K562 (cell line): ENCODE data around the gene TPBG. TPM values are rescaled to one million over a fixed set of nuclear protein-coding genes. Genes with fewer than 3 reads are reported as not detected.

Experiments used
- ATAC-seq: fragments of 200-7000 bp; cut with Tn5 transposase; 3 replicates; pipeline ENCODE4 v1.9.1; 2020; ENCODE audit warnings: moderate library complexity
- BruUV-seq: library from RNA; stranded (reverse); fragments of 400-500 nt; replicated peaks from 2 replicates; lab custom pipeline; 2021; lab: Mats Ljungman, UMichigan
- CTCF ChIA-PET: fragments of 300-600 bp; formaldehyde crosslinking; extraction: SDS; loops from one replicate; lab custom pipeline; 2021; ENCODE audit warnings: low intra/inter-chr PET ratio; lab: Yijun Ruan, JAX
- POLR2A ChIA-PET: fragments of 300-600, 350-650 bp; sonication (Branson Sonifier 250); formaldehyde crosslinking; extraction: SDS; loops from one replicate; lab custom pipeline; 2021; ENCODE audit warnings: antibody characterized with exemption, inconsistent platforms; lab: Yijun Ruan, JAX
- DNase-seq, 4 experiments: peaks; one replicate each; pipeline versions ENCODE4 v3.0.0 to v3.0.0-alpha.2; 2011 to 2018; ENCODE audit warnings: low spot score in 3 of 4, mixed read lengths in 3 of 4; ENCODE audit errors: extremely low read depth in 1 of 4
- FAIRE-seq: peaks from 2 replicates; lab custom pipeline; 2011; peaks lifted over from hg19 to GRCh38; lab: Jason Lieb, UNC
- H2AFZ ChIP-seq: 2 replicates; pipeline ENCODE4 v1.6.0; 2011; ENCODE audit warnings: low read depth, low read length, control low read depth, inconsistent platforms
- H3K27ac ChIP-seq: fragments of 200-600 bp; 3 replicates; pipeline ENCODE4 v1.8.0; 2011; ENCODE audit warnings: low read depth, mild to moderate bottlenecking, control low read depth, inconsistent platforms, low read length, moderate library complexity, mixed read lengths; ENCODE audit errors: extremely low read depth
- H3K27me3 ChIP-seq, 2 experiments: fragments of 300-600 bp in 1 of 2; 2 replicates in 1 of 2; 3 replicates in 1 of 2; pipeline versions ENCODE4 v1.6.0 to v1.8.0; 2011; ENCODE audit warnings: inconsistent platforms in 2 of 2, low read length in 2 of 2, mild to moderate bottlenecking in 1 of 2, mixed read lengths in 1 of 2, moderate library complexity in 1 of 2; ENCODE audit not compliant: control insufficient read depth in 2 of 2, insufficient read depth in 2 of 2
- H3K36me3 ChIP-seq: fragments of 300-600 bp; 3 replicates; pipeline ENCODE4 v1.8.0; 2011; ENCODE audit warnings: mild to moderate bottlenecking, low read length, inconsistent platforms; ENCODE audit not compliant: control insufficient read depth, insufficient read depth
- H3K4me1 ChIP-seq, 2 experiments: fragments of 200-600 bp in 1 of 2; replicated peaks in 1 of 2; 2 replicates in 1 of 2; 3 replicates in 1 of 2; pipeline versions ENCODE4 v1.5.1 to v1.8.0; 2011; ENCODE audit warnings: inconsistent platforms in 2 of 2, low read length in 2 of 2, mild to moderate bottlenecking in 1 of 2, mixed read lengths in 1 of 2, moderate library complexity in 1 of 2; ENCODE audit not compliant: control insufficient read depth in 2 of 2, insufficient read depth in 2 of 2
- H3K4me2 ChIP-seq: 2 replicates; pipeline ENCODE4 v1.6.1; 2011; ENCODE audit warnings: low read length, control low read depth, inconsistent platforms, mixed read lengths; ENCODE audit not compliant: insufficient read depth
- H3K4me3 ChIP-seq: fragments of 200-600 bp; sonication (generic), shearing (Covaris generic); 2 replicates; pipeline ENCODE4 v1.5.1; 2016; ENCODE audit warnings: control low read depth, inconsistent platforms
- H3K79me2 ChIP-seq: fragments of 200-600 bp; 3 replicates; pipeline ENCODE4 v1.8.0; 2011; ENCODE audit warnings: low read length, inconsistent platforms; ENCODE audit not compliant: control insufficient read depth, insufficient read depth
- H3K9ac ChIP-seq, 2 experiments: 2 replicates each; pipeline versions ENCODE4 v1.6.0 to v1.6.1; 2011; ENCODE audit warnings: low read depth in 2 of 2, low read length in 2 of 2, control low read depth in 1 of 2, inconsistent platforms in 1 of 2, mild to moderate bottlenecking in 1 of 2, mixed read lengths in 1 of 2; ENCODE audit not compliant: insufficient read depth in 1 of 2
- H3K9me1 ChIP-seq: one replicate; pipeline ENCODE4 v1.6.0; 2011; ENCODE audit warnings: inconsistent platforms, mild to moderate bottlenecking, low read length, moderate library complexity; ENCODE audit not compliant: control insufficient read depth, insufficient read depth
- H3K9me3 ChIP-seq: replicated peaks from 2 replicates; pipeline ENCODE4 v1.5.1; 2011; ENCODE audit warnings: low read depth, low read length, inconsistent platforms; ENCODE audit not compliant: control insufficient read depth, insufficient read depth
- H4K20me1 ChIP-seq: replicated peaks from 2 replicates; pipeline ENCODE4 v1.6.1; 2011; ENCODE audit warnings: low read length, inconsistent platforms, mixed read lengths; ENCODE audit not compliant: control insufficient read depth, insufficient read depth
- ATF1 ChIP-seq, 2 experiments: fragments of 450-650 bp in 1 of 2; IDR thresholded peaks; 2 replicates each; pipeline ENCODE4 v1.6.1; 2016; ENCODE audit warnings: missing compliant biosample characterization in 1 of 2, missing genetic modification characterization in 1 of 2
- BRF2 ChIP-seq: IDR thresholded peaks from 3 replicates; pipeline ENCODE4 v1.6.1; 2011; ENCODE audit warnings: borderline replicate concordance, mild to moderate bottlenecking; ENCODE audit not compliant: insufficient read length, insufficient read depth
- CBX5 ChIP-seq: IDR thresholded peaks from 2 replicates; pipeline ENCODE4 v1.6.1; 2014; ENCODE audit warnings: low read depth, borderline replicate concordance
- CREB3 ChIP-seq: fragments of 450-650 bp; conservative IDR thresholded peaks from 2 replicates; pipeline ENCODE4 v1.6.1; 2016; ENCODE audit warnings: missing genetic modification characterization, low read depth, mild to moderate bottlenecking, missing compliant biosample characterization, moderate library complexity
- E2F6 ChIP-seq, 2 experiments: IDR thresholded peaks; 2 replicates each; pipeline ENCODE4 v1.6.1; 2011; ENCODE audit warnings: borderline replicate concordance in 1 of 2, control low read depth in 1 of 2, low read depth in 1 of 2, low read length in 1 of 2, mild to moderate bottlenecking in 1 of 2, mixed read lengths in 1 of 2, moderate library complexity in 1 of 2; ENCODE audit not compliant: insufficient read depth in 1 of 2, insufficient read length in 1 of 2, poor library complexity in 1 of 2, severe bottlenecking in 1 of 2; ENCODE audit errors: extremely low read depth in 1 of 2
- KDM4B ChIP-seq, 2 experiments: fragments of 450-650 bp in 1 of 2; sonication (generic) in 1 of 2; IDR thresholded peaks; 2 replicates each; pipeline ENCODE4 v1.6.1; 2016 to 2017; ENCODE audit warnings: borderline replicate concordance in 2 of 2, antibody characterized with exemption in 1 of 2, low read depth in 1 of 2, mild to moderate bottlenecking in 1 of 2
- NR4A1 ChIP-seq, 2 experiments: fragments of 250-450 bp in 1 of 2; fragments of 450-650 bp in 1 of 2; sonication (Bioruptor Pico) in 1 of 2; IDR thresholded peaks; 2 replicates each; pipeline versions ENCODE4 v1.4.0 to v1.6.1; 2016 to 2020; ENCODE audit warnings: mild to moderate bottlenecking in 2 of 2, missing compliant biosample characterization in 1 of 2, missing genetic modification characterization in 1 of 2, moderate library complexity in 1 of 2
- SLC30A9 ChIP-seq: fragments of 250-450 bp; sonication (Bioruptor Pico); IDR thresholded peaks from 2 replicates; pipeline ENCODE4 v1.8.0; 2022; ENCODE audit warnings: mild to moderate bottlenecking, moderate library complexity
- U2AF1 ChIP-seq: fragments of 200-400 bp; formaldehyde crosslinking; optimal IDR thresholded peaks from 2 replicates; pipeline ENCODE3; 2017; ENCODE audit warnings: mild to moderate bottlenecking, low read depth, low read length, moderate library complexity
- WGBS: fragments of 100-300 bp; shearing (Covaris generic); methylation state at CpG from one replicate; pipeline ENCODE4 v1.1.6; 2016; ENCODE audit warnings: low coverage, mixed read lengths; ENCODE audit not compliant: insufficient coverage; ENCODE audit errors: missing lambda C conversion rate; 5-methylcytosine and 5-hydroxymethylcytosine counted together
- in situ Hi-C: fragments of 300-500 bp; cut with MboI; formaldehyde crosslinking; loops from 4 replicates; pipeline ENCODE4 v1.15.0; 2018; ENCODE audit warnings: inconsistent platforms, mixed read lengths
- intact Hi-C: fragments of 100-400 bp; cut with micrococcal nuclease; formaldehyde crosslinking; loops from 2 replicates; pipeline ENCODE4 v1.14.2; 2022
- polyA plus RNA-seq, 8 experiments: library from polyadenylated mRNA; depleted of rRNA in 4 of 8; stranded (reverse) in 5 of 8; unstranded in 3 of 8; fragments of >200 nt; fragmentation: Nextera tagmentation in 2 of 8; fragmentation: Illumina TruSeq in 1 of 8; extraction: Ambion mirVana in 2 of 8; extraction: Trizol in 1 of 8; gene quantifications; 2 replicates each; pipeline versions ENCODE4 v1.2.1 to v1.2.3, GENCODE V29; 2011 to 2014; ENCODE audit warnings: inconsistent platforms in 1 of 8, missing spikeins in 1 of 8
- total RNA-seq, 7 experiments: library from RNA; depleted of rRNA in 6 of 7; stranded (reverse); fragments of >200 nt in 6 of 7; fragmentation: Illumina TruSeq in 2 of 7; extraction: Trizol in 2 of 7; gene quantifications; 2 replicates each; pipeline versions ENCODE4 v1.2.1 to v1.2.3, GENCODE V29; 2011 to 2021; ENCODE audit warnings: low replicate concordance in 1 of 7

TPBG gene
- total and polyA plus RNA-seq, 9 of the 15 experiments (the other 6 are each of a cell fraction or from before 2014, with no cell fraction given), result 0.18 to 0.88 (median 0.36) TPM

GRCh38 chr6:82353848-82354247 lies 9.8 kb upstream of the TPBG start:
- H3K27ac ChIP-seq, result no peak overlapping the region
- BruUV-seq, result no TSS peak
- CTCF ChIA-PET, result no interaction called here
- H3K36me3 ChIP-seq, result no peaks in the 10 kb centered on the region
- 0% methylated on average over 2 of the region's 2 CpGs for WGBS
- no peaks in the 10 kb centered on the region for H3K27me3 ChIP-seq
- H3K9me3 ChIP-seq, result no peaks in the 10 kb centered on the region
- no peak overlapping the region for H3K9ac ChIP-seq
- intact Hi-C loops (no loop called here), in situ Hi-C loops (no loop called here)
- no peak overlapping the region for H2AFZ ChIP-seq
- H3K9me1 ChIP-seq, result no peaks in the 10 kb centered on the region
- H3K79me2 ChIP-seq, result no peaks in the 10 kb centered on the region
- no peak overlapping the region for H3K4me2 ChIP-seq
- DNase-seq (no peak), FAIRE-seq (no peak), ATAC-seq (no peak)
- H3K4me1 ChIP-seq, result no peaks in the 10 kb centered on the region
- no peaks in the 10 kb centered on the region for H4K20me1 ChIP-seq
- POLR2A ChIA-PET, result no interaction called here
- TF ChIP-seq CREB3 (tag), result no peak
- H3K4me3 ChIP-seq, result no peak overlapping the region

GRCh38 chr6:82360552-82360951 lies 3.1 kb upstream of the TPBG start:
- no TSS peak for BruUV-seq
- no peaks in the 10 kb centered on the region for H4K20me1 ChIP-seq
- FAIRE-seq, result no peak
- in situ Hi-C loops, result no loop called here
- H3K4me1 ChIP-seq, result peaks cover 0 to 18% of the 10 kb centered on the region in 2 experiments; a peak in 2 of 5 replicates
- no peaks in the 10 kb centered on the region for H3K9me1 ChIP-seq
- CTCF ChIA-PET, result no interaction called here
- no peaks in the 10 kb centered on the region for H3K79me2 ChIP-seq
- H3K27me3 ChIP-seq, result peaks cover 0 to 8% of the 10 kb centered on the region in 2 experiments; a peak in 1 of 5 replicates
- ATAC-seq, result no peak
- intact Hi-C loops, result no loop called here
- no peaks in the 10 kb centered on the region for H3K9me3 ChIP-seq
- no peak overlapping the region for H3K9ac ChIP-seq
- WGBS, result 0% methylated on average over 2 of the region's 2 CpGs
- no peak overlapping the region for H2AFZ ChIP-seq
- POLR2A ChIA-PET, result no interaction called here
- H3K36me3 ChIP-seq, result no peaks in the 10 kb centered on the region
- no peak overlapping the region for H3K4me3 ChIP-seq
- H3K27ac ChIP-seq, result no peak overlapping the region
- H3K4me2 ChIP-seq, result no peak overlapping the region
- DNase-seq, result no peak
- TF ChIP-seq U2AF1 (no peak), KDM4B (IDR thresholded peaks at IDR 0.05; ENCODE audit: borderline replicate concordance in 2 of 2, low read depth in 1 of 2) (no peak), CBX5 (no peak), NR4A1 (CRISPR knock-in tag; IDR thresholded peaks at IDR 0.05) (no peak), NR4A1 (tag; IDR thresholded peaks at IDR 0.05) (no peak), BRF2 (no peak), ATF1 (CRISPR knock-in tag; IDR thresholded peaks at IDR 0.05) (no peak), ATF1 (tag; IDR thresholded peaks at IDR 0.05) (no peak), SLC30A9 (CRISPR knock-in tag) (no peak), E2F6 (IDR thresholded peaks at IDR 0.05; ENCODE audit: borderline replicate concordance in 1 of 2, extremely low read depth in 1 of 2, insufficient read depth in 1 of 2, insufficient read length in 1 of 2, low read depth in 1 of 2, low read length in 1 of 2, poor library complexity in 1 of 2, severe bottlenecking in 1 of 2) (no peak)
